Right lobe of liver (tissue), 6 donors: ENCODE measurements around the gene RBBP5. TPM values are rescaled to one million over a fixed set of nuclear protein-coding genes. Genes with fewer than 3 reads are reported as not detected.

ENCODE experiments used
- ATAC-seq, 4 donors: fragments of 200-7000 bp; cut with Tn5 transposase; one replicate each; pipeline ENCODE4 v1.9.1; 2020; ENCODE audit warnings: mild to moderate bottlenecking in 4 of 4, moderate library complexity in 4 of 4
- DNase-seq, 3 donors: peaks; one replicate each; pipeline ENCODE4 v3.0.0-alpha.2; 2020
- H3K27ac ChIP-seq, 3 donors: fragments of 200-600 bp; one replicate each; pipeline ENCODE4 v1.8.0; 2022
- H3K27me3 ChIP-seq, 2 donors: fragments of 200-600 bp; one replicate each; pipeline ENCODE4 v1.8.0; 2022
- H3K36me3 ChIP-seq, 4 donors: fragments of 200-600 bp; sonication (generic) in 1 of 4; one replicate each; pipeline versions ENCODE4 v1.5.1 to v1.8.0; 2017 to 2022; ENCODE audit warnings: control low read depth in 1 of 4
- H3K4me1 ChIP-seq, 4 donors: fragments of 200-600 bp; sonication (generic) in 1 of 4; one replicate each; pipeline versions ENCODE4 v1.5.1 to v1.8.0; 2017 to 2022; ENCODE audit warnings: control low read depth in 1 of 4
- H3K4me3 ChIP-seq, 3 donors: fragments of 200-600 bp; one replicate each; pipeline ENCODE4 v1.8.0; 2022
- H3K9me3 ChIP-seq, 4 donors: fragments of 200-600 bp; sonication (generic) in 1 of 4; one replicate each; pipeline versions ENCODE4 v1.5.1 to v1.8.0; 2017 to 2022; ENCODE audit warnings: control low read depth in 1 of 4
- POLR2A ChIP-seq: fragments of 450-650 bp; IDR thresholded peaks from one replicate; pipeline ENCODE4 v1.6.1; 2017; ENCODE audit warnings: antibody characterized with exemption, mild to moderate bottlenecking
- WGBS: methylation state at CpG from one replicate; pipeline ENCODE4 v1.1.6; 2018; ENCODE audit warnings: low coverage, low lambda C conversion rate; ENCODE audit not compliant: insufficient coverage; ENCODE audit errors: missing lambda C conversion rate; 5-methylcytosine and 5-hydroxymethylcytosine counted together
- intact Hi-C, 2 donors: fragments of 100-400 bp; cut with DNase I; formaldehyde crosslinking; loops; one replicate each; pipeline versions ENCODE4 v1.11.2 to v1.14.1; 2022
- total RNA-seq, 6 experiments: library from RNA; depleted of rRNA in 2 of 6; stranded (reverse); fragments of >200 nt in 2 of 6; fragmentation: NEBNext Ultra II Directional in 3 of 6; extraction: Animal tissue kit (Norgen Biotek cat#: 25700) in 3 of 6; gene quantifications; one replicate each; pipeline versions ENCODE4 v1.1.0 to v1.2.4, GENCODE V29; 2016 to 2023
- TF ChIP-seq, protein P1 (sequence below), 4 donors: fragments of 200-600 bp in 3 of 4; fragments of 450-650 bp in 1 of 4; IDR thresholded peaks; one replicate each; pipeline versions ENCODE4 v1.5.1 to v1.8.0; 2016 to 2022; ENCODE audit warnings: antibody characterized with exemption in 4 of 4, mild to moderate bottlenecking in 2 of 4
- donor health status: DM: no; HTN: yes; CAD: no.
- donor health status: DM: no; HTN: no; CAD: no.
- donor health status: DM: no; HTN: no; CAD: no.
- donor health status: DM: no; HTN: yes; CAD: no.
- donor health status: DM: no; HTN: yes; CAD: no.

RBBP5 gene
- total RNA-seq, 6 experiments from 2014 or later = 8.7 to 12.3 (median 10.0) TPM

DNA sequence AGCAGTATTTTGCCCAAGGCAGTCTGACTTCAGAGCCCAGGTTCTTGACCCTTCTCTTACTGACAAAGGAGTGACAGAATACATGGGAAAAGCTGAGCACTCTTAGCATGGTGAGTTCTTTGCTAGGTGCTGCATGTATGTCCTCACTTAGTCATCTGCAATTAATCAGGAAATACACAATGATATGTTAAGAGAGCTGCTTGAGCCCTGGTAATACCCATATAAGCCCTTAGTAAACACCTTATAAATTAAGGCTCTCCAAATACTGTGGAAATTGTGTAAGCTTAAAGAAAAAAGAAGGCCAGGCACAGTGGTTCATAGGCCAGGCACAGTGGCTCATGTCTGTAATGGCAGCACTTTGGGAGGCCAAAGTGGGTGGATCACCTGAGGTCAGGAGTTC lies 23.5 kb downstream of the RBBP5 start:
- H3K27me3 ChIP-seq = no peaks in the 10 kb centered on the region
- ATAC-seq = no peak
- H3K27ac ChIP-seq = no peak overlapping the region
- H3K9me3 ChIP-seq = no peaks in the 10 kb centered on the region
- H3K36me3 ChIP-seq = peaks cover 8 to 95% (median 48%) of the 10 kb centered on the region in 4 donors
- no peak for DNase-seq
- TF ChIP-seq, protein P1, sequence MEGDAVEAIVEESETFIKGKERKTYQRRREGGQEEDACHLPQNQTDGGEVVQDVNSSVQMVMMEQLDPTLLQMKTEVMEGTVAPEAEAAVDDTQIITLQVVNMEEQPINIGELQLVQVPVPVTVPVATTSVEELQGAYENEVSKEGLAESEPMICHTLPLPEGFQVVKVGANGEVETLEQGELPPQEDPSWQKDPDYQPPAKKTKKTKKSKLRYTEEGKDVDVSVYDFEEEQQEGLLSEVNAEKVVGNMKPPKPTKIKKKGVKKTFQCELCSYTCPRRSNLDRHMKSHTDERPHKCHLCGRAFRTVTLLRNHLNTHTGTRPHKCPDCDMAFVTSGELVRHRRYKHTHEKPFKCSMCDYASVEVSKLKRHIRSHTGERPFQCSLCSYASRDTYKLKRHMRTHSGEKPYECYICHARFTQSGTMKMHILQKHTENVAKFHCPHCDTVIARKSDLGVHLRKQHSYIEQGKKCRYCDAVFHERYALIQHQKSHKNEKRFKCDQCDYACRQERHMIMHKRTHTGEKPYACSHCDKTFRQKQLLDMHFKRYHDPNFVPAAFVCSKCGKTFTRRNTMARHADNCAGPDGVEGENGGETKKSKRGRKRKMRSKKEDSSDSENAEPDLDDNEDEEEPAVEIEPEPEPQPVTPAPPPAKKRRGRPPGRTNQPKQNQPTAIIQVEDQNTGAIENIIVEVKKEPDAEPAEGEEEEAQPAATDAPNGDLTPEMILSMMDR (IDR thresholded peaks at IDR 0.05) = no peak
- TF ChIP-seq POLR2A = no peak
- intact Hi-C loops = no loop called here
- no peaks in the 10 kb centered on the region for H3K4me1 ChIP-seq
- no peak overlapping the region for H3K4me3 ChIP-seq

DNA sequence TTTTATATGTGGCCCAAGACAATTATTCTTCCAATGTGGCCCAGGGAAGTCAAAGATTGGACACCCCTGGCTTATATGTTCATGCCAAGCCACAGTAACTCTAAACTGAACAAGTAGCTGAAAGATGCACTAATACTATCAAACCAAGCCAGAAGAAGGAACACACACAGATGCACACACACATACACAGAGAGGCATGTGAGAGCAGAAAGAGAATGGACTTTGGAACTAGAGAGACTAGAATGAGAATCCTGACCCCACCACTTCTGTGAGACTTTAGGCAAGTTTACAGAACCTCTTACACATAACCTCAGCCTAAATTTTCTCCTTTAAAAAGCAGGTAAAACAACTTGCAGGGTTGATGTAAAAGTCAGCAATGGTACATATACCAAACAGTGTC lies 26.4 kb downstream of the RBBP5 start:
- no peak for ATAC-seq
- Histone ChIP-seq H3K9me3 (no peaks in the 10 kb centered on the region), H3K27me3 (no peaks in the 10 kb centered on the region), H3K27ac (no peak overlapping the region), H3K4me3 (no peak overlapping the region), H3K4me1 (no peaks in the 10 kb centered on the region), H3K36me3 (peaks cover 8 to 88% (median 43%) of the 10 kb centered on the region in 4 donors)
- TF ChIP-seq, protein P1 (IDR thresholded peaks at IDR 0.05) = no peak
- DNase-seq = no peak
- intact Hi-C loops = no loop called here

DNA sequence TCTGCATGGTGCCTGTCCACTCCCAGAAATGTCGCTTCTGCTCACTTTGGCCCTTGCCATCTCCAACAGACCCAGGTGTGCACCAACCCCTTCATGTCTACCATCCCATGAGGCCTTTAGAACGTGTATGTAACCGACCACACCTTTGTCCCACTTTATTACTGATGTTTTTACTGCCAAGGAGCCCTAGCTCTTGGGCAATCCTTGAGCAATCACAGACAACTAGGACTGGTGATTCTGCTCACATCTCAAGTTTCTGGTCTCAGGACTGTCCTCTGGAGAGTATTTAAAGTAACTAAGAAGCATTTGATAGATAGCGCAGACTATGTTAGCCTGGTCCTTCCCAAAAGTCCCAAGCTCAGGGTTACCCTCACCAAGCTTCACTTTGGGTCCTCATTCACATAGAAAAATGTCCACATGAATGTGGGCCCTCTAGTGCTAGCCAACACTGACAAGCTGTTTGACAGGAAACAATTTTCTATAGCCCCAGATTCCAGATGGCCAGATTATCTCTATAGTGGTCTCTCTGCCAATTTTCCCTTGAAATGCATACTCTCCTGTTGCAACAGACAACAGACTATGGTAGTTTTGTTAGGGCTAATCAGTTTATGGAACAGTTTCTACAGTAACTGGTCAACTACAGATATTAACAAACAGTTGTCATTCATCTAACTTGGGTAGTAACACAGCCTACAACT lies 30.6 kb downstream of the RBBP5 start:
- Histone ChIP-seq H3K36me3 (peaks cover 0 to 64% (median 19%) of the 10 kb centered on the region in 4 donors), H3K27ac (no peak overlapping the region), H3K9me3 (no peaks in the 10 kb centered on the region), H3K4me3 (no peak overlapping the region), H3K4me1 (no peaks in the 10 kb centered on the region), H3K27me3 (no peaks in the 10 kb centered on the region)
- WGBS = 75% methylated on average over 2 of the region's 4 CpGs
- intact Hi-C loops = no loop called here
- ATAC-seq (no peak), DNase-seq (no peak)
- TF ChIP-seq POLR2A = no peak
- TF ChIP-seq, protein P1 (IDR thresholded peaks at IDR 0.05) = no peak

DNA sequence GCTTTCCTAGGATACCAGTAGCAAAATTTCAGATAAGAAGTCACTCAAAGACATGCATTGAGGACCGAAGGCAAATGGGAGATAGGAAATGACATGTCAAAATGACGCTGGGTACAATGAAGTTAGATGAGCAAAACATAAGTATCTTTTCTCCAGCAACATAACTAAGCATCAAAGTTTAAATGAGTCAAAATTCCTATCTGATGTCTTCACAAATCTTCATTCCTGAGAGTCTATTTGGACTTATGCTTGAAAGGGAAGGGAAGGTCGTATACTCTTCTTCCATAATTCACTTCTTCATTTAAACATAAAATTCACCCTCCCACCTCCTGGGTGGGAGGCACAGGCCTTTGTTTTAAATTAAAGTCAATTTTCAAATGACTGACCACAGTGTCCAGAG lies 33.4 kb downstream of the RBBP5 start:
- intact Hi-C loops = no loop called here
- DNase-seq (no peak), ATAC-seq (no peak)
- no peak overlapping the region for H3K4me3 ChIP-seq
- peaks cover 0 to 47% (median 6%) of the 10 kb centered on the region in 4 donors for H3K36me3 ChIP-seq
- H3K27me3 ChIP-seq = no peaks in the 10 kb centered on the region
- no peak overlapping the region for H3K27ac ChIP-seq
- TF ChIP-seq, protein P1 (IDR thresholded peaks at IDR 0.05) = no peak
- TF ChIP-seq POLR2A = no peak
- H3K4me1 ChIP-seq = no peaks in the 10 kb centered on the region
- WGBS = 80% methylated on average over 3 of the region's 3 CpGs
- H3K9me3 ChIP-seq = no peaks in the 10 kb centered on the region

DNA sequence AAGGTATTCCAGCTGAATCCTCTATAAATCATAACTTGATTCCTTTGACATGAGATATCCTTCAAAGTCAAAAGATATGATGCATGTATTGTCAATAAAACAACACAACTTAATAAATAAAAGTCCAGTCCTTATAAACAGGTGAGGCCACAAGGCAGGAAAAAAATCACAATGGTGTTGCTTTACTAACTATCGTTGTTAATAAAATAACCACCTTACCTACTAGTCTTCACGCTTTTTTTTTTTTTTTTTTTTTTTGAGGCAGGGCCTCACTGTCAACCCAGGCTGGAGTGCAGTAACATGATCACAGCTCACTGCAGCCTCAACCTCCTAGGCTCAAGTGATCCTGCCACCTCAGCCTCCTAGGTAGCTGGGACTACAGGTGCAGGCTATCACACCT lies 37.4 kb downstream of the RBBP5 start, which contains the start of gene TMEM81:
Gene TMEM81, minus strand, starts transcription at position 101 of the 400 bp plus-strand sequence. CDS start 140 bp downstream, outside the sequence.
- intact Hi-C loops = no loop called here
- no peaks in the 10 kb centered on the region for H3K9me3 ChIP-seq
- no peak for DNase-seq
- no peak within 1 kb of the TSS for H3K4me3 ChIP-seq
- H3K27ac ChIP-seq = no peak within 1 kb of the TSS
- H3K4me1 ChIP-seq = no peaks in the 10 kb centered on the region
- 89% methylated on average over 2 of the region's 2 CpGs for WGBS
- no peak for ATAC-seq
- no peaks in the 10 kb centered on the region for H3K27me3 ChIP-seq
- no peak for TF ChIP-seq POLR2A
- TF ChIP-seq, protein P1 (IDR thresholded peaks at IDR 0.05) = no peak
- H3K36me3 ChIP-seq = peaks cover 0 to 28% (median 3%) of the 10 kb centered on the region in 4 donors
